Thoracic aorta (tissue), 2 donors: ENCODE data around the gene RAB14. TPM values are rescaled to one million over a fixed set of nuclear protein-coding genes. Genes with fewer than 3 reads are reported as not detected.
A peak's percentile ranks its signal among the peaks of the same experiment; 100 is the strongest.

Experiments used
- ATAC-seq: fragments of 150-250 bp; one replicate; pipeline ENCODE4 v1.8.0; 2017; ENCODE audit warnings: low read depth; ENCODE audit not compliant: insufficient number of reproducible peaks, low FRiP score
- DNase-seq: peaks from one replicate; pipeline ENCODE4 v3.0.0-alpha.2; 2020; ENCODE audit warnings: low spot score
- H3K27ac ChIP-seq, 2 donors: fragments of 200-600 bp; sonication (generic); 1 replicate in 1 of 2; 2 replicates in 1 of 2; pipeline ENCODE4 v1.5.1; 2016; ENCODE audit warnings: mild to moderate bottlenecking in 2 of 2, moderate library complexity in 2 of 2
- H3K27me3 ChIP-seq: fragments of 200-600 bp; sonication (generic); replicated peaks from 2 replicates; pipeline ENCODE4 v1.6.0; 2016; ENCODE audit warnings: mild to moderate bottlenecking; ENCODE audit not compliant: insufficient read depth
- H3K36me3 ChIP-seq: fragments of 200-600 bp; sonication (generic); one replicate; pipeline ENCODE4 v1.5.1; 2016
- H3K4me1 ChIP-seq, 2 donors: fragments of 200-600 bp; sonication (generic); 1 replicate in 1 of 2; 2 replicates in 1 of 2; pipeline versions ENCODE4 v1.5.1 to v1.6.0; 2016; ENCODE audit warnings: low read depth in 2 of 2, mild to moderate bottlenecking in 1 of 2; ENCODE audit not compliant: control insufficient read depth in 1 of 2
- H3K4me3 ChIP-seq: fragments of 200-600 bp; sonication (generic); 2 replicates; pipeline ENCODE4 v1.5.1; 2016; ENCODE audit warnings: mild to moderate bottlenecking
- H3K9me3 ChIP-seq: fragments of 200-600 bp; sonication (generic); 2 replicates; pipeline ENCODE4 v1.5.1; 2016
- CTCF ChIP-seq: fragments of 200-600 bp; sonication (generic); IDR thresholded peaks from one replicate; pipeline ENCODE4 v1.5.1; 2019; ENCODE audit warnings: antibody characterized with exemption
- total RNA-seq, 2 donors: library from RNA; depleted of rRNA; stranded (reverse); fragments of >200 nt; gene quantifications; one replicate each; pipeline versions ENCODE4 v1.1.0 to v1.2.3, GENCODE V29; 2016

RAB14 gene
- 10 to 100 TPM; 32.9 to 39.2 TPM for total RNA-seq

GRCh38 chr9:121201738-121202533 is at the start of gene RAB14:
Gene RAB14 (minus strand): TSS chr9:121201869. CDS start chr9:121193412, 8,457 bp downstream.
- H3K9me3 ChIP-seq, result no peaks in the 10 kb centered on the region
- H3K4me1 ChIP-seq, result peaks cover 29 to 41% of the 10 kb centered on the region in 2 donors
- peak; percentile 42 for TF ChIP-seq CTCF
- no peaks in the 10 kb centered on the region for H3K27me3 ChIP-seq
- peak; percentile 98 for DNase-seq
- peak; percentile 95 for ATAC-seq
- H3K36me3 ChIP-seq, result no peaks in the 10 kb centered on the region
- H3K4me3 ChIP-seq, result peak within 1 kb of the TSS; percentile 99
- H3K27ac ChIP-seq, result peak within 1 kb of the TSS; percentile 91 to 94

DNA sequence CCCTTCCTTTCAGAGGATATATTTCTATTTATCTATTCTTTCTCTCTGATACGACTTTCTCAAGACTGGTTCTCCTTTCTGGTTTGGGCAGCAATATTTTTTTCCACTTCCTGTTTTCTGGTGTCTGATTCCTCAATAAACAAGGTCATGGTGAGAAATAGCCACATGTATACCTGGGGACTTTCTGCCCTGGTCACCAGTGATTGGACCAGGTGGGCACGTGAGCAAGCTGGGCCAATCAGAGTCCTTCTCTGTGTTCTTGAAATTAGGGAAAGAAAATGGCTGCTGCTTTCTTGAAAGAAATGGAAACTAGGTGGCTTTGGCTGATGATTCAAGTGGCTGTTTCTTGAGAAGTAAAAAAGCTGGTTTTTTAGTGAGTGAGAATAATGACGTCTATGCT is 47.9 kb upstream of the RAB14 start:
- no peak for ATAC-seq
- no peak for TF ChIP-seq CTCF
- H3K4me1 ChIP-seq, result peaks cover 0 to 7% of the 10 kb centered on the region in 2 donors
- DNase-seq, result no peak
- no peaks in the 10 kb centered on the region for H3K36me3 ChIP-seq
- no peak overlapping the region for H3K4me3 ChIP-seq
- H3K27me3 ChIP-seq, result no peaks in the 10 kb centered on the region
- no peak overlapping the region for H3K27ac ChIP-seq
- H3K9me3 ChIP-seq, result no peaks in the 10 kb centered on the region

DNA sequence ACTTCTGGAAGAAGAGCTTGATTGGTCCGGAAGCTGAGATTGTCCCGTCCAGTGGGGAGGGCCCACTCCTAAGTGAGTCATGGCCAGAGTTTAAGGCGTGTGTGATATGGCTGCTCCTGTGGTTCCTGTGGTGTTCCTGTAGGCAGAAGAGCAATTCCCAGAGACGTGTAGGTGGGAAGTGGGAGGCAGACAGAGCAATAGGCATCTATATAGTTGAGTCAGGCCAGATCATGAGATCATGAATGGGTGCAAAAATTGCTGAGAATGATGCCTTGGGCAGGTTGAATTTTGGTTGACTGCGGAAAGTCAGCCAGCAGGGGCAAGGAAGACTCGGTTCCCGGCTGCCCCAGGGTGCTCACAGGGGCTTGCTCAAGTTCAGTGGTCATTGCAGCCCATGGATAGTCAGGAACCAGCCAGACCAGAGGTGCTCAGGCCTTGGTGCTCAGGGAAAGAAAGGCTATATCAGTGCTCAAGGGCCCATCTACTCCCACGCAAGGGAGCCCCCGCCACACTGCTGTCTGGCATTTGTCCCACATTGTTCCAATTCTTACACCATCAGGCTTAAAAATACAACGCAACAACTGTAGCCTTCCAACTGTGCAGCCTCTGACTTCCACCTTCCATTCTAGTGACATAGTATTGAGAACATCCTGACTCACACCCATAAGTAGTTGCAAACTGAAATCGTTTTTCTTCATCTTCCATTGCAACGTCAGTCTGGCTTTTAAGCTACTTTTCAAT is 45.3 kb upstream of the RAB14 start:
- Histone ChIP-seq H3K27ac (no peak overlapping the region), H3K27me3 (no peaks in the 10 kb centered on the region), H3K9me3 (no peaks in the 10 kb centered on the region), H3K36me3 (no peaks in the 10 kb centered on the region), H3K4me3 (no peak overlapping the region), H3K4me1 (peaks cover 7 to 21% of the 10 kb centered on the region in 2 donors)
- ATAC-seq, result peak; percentile 69
- TF ChIP-seq CTCF, result no peak
- no peak for DNase-seq

GRCh38 chr9:121242959-121243346 is 41.3 kb upstream of the RAB14 start:
- no peak for TF ChIP-seq CTCF
- H3K9me3 ChIP-seq, result no peaks in the 10 kb centered on the region
- H3K36me3 ChIP-seq, result no peaks in the 10 kb centered on the region
- DNase-seq (no peak), ATAC-seq (no peak)
- no peak overlapping the region for H3K4me3 ChIP-seq
- H3K4me1 ChIP-seq, result peaks cover 9 to 29% of the 10 kb centered on the region in 2 donors
- H3K27me3 ChIP-seq, result no peaks in the 10 kb centered on the region
- peak overlapping the region; percentile 66 to 67 for H3K27ac ChIP-seq

GRCh38 chr9:121242219-121242958 is 40.7 kb upstream of the RAB14 start:
- DNase-seq, result no peak
- H3K36me3 ChIP-seq, result no peaks in the 10 kb centered on the region
- peak; percentile 68 for ATAC-seq
- H3K4me1 ChIP-seq, result peaks cover 9 to 26% of the 10 kb centered on the region in 2 donors
- no peaks in the 10 kb centered on the region for H3K9me3 ChIP-seq
- H3K27me3 ChIP-seq, result no peaks in the 10 kb centered on the region
- peak overlapping the region; percentile 66 to 67 for H3K27ac ChIP-seq
- no peak overlapping the region for H3K4me3 ChIP-seq
- TF ChIP-seq CTCF, result no peak
